BE2C (cell line): ENCODE data around the gene TIGD6.

Experiments
- DNase-seq: peaks from one replicate; pipeline ENCODE4 v3.0.0-alpha.2; 2020
- H3K27me3 ChIP-seq: fragments of 250-450 bp; sonication (Bioruptor Pico); 2 replicates; pipeline ENCODE4 v1.5.1; 2020; ENCODE audit warnings: mild to moderate bottlenecking
- H3K36me3 ChIP-seq: fragments of 250-450 bp; sonication (Bioruptor Pico); 2 replicates; pipeline ENCODE4 v1.5.1; 2020; ENCODE audit warnings: mild to moderate bottlenecking
- H3K4me1 ChIP-seq: fragments of 250-450 bp; sonication (Bioruptor Pico); 2 replicates; pipeline ENCODE4 v1.5.1; 2020
- H3K4me3 ChIP-seq: 2 replicates; pipeline ENCODE4 v1.5.1; 2011; ENCODE audit warnings: low read depth, low read length
- H3K9me3 ChIP-seq: fragments of 250-450 bp; sonication (Bioruptor Pico); 2 replicates; pipeline ENCODE4 v1.5.1; 2020
- CTCF ChIP-seq: IDR thresholded peaks from 2 replicates; pipeline ENCODE4 v1.5.1; 2012; ENCODE audit warnings: mild to moderate bottlenecking, low read depth, low read length

The TIGD6 gene

GRCh38 chr5:149990518-149991376, 9.7 kb downstream of the TIGD6 start:
- H3K4me1 ChIP-seq: peaks cover 10% of the 10 kb centered on the region
- peak; percentile 76 for DNase-seq
- peak; percentile 99 for TF ChIP-seq CTCF
- H3K4me3 ChIP-seq: no peak overlapping the region
- H3K36me3 ChIP-seq: no peaks in the 10 kb centered on the region
- H3K9me3 ChIP-seq: no peaks in the 10 kb centered on the region
- H3K27me3 ChIP-seq: no peaks in the 10 kb centered on the region

DNA sequence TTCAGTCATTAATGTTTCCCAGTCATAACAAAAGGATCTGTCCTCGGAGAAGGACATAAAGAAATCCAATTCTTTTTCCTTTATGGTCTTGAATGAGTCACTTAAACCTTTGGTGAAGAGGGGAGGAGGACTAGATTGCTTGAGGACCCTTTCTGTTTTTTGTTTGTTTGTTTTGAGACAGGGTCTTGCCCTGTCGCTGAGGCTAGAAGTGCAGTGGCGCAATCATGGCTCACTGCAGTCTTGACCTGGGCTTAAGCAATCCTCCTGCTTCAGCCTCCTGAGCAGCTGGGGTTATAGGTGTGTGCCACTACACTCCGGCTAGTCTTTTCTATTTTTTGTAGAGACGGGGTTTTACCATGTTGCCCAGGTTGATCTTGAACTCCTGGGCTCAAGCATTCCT, 12.3 kb downstream of the TIGD6 start:
- no peak for TF ChIP-seq CTCF
- H3K4me1 ChIP-seq: no peaks in the 10 kb centered on the region
- DNase-seq: no peak
- H3K27me3 ChIP-seq: no peaks in the 10 kb centered on the region
- no peak overlapping the region for H3K4me3 ChIP-seq
- H3K9me3 ChIP-seq: no peaks in the 10 kb centered on the region
- H3K36me3 ChIP-seq: no peaks in the 10 kb centered on the region

- Histone ChIP-seq H3K9me3 (no peaks in the 10 kb centered on the region), H3K36me3 (no peaks in the 10 kb centered on the region), H3K4me3 (no peak overlapping the region), H3K27me3 (no peaks in the 10 kb centered on the region), H3K4me1 (no peaks in the 10 kb centered on the region)
- DNase-seq: no peak
- no peak for TF ChIP-seq CTCF
These were observed 17.9 kb downstream of the TIGD6 start for GRCh38 chr5:149982505-149982904.

DNA sequence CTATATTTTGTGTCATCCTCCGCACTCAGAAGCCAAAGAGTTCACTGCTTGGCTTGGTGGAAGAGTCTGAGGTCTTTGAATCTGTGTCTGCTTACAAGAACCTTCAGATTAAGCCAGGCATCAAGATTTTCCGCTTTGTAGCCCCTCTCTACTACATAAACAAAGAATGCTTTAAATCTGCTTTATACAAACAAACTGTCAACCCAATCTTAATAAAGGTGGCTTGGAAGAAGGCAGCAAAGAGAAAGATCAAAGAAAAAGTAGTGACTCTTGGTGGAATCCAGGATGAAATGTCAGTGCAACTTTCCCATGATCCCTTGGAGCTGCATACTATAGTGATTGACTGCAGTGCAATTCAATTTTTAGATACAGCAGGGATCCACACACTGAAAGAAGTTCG, 19.2 kb downstream of the TIGD6 start:
- no peak for TF ChIP-seq CTCF
- no peak overlapping the region for H3K4me3 ChIP-seq
- H3K9me3 ChIP-seq: no peaks in the 10 kb centered on the region
- H3K4me1 ChIP-seq: no peaks in the 10 kb centered on the region
- no peak for DNase-seq
- H3K36me3 ChIP-seq: no peaks in the 10 kb centered on the region
- no peaks in the 10 kb centered on the region for H3K27me3 ChIP-seq

- no peak for DNase-seq
- Histone ChIP-seq H3K9me3 (no peaks in the 10 kb centered on the region), H3K27me3 (no peaks in the 10 kb centered on the region), H3K4me1 (no peaks in the 10 kb centered on the region), H3K36me3 (no peaks in the 10 kb centered on the region), H3K4me3 (no peak overlapping the region)
- TF ChIP-seq CTCF: no peak
These were observed 20.6 kb downstream of the TIGD6 start for GRCh38 chr5:149979896-149980295.

DNA sequence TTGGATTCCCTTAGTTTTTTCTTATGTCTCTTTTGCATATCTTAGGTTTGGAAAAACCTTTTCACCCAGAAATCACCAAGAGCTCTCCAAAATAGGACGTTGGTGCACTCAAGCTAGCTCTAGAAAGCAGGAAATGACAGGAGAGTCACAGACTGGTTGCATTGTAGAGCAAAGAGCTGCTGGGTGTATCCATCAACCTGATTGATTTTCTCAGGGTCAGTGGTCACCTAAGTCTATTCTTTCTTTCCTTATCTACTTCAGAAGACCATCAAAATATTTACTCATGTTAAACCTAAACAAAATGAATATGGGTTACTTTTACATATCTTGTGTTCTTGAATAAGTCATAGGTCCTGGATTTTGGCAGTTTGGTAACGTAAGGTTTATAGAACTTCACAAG, 25.0 kb downstream of the TIGD6 start:
- no peaks in the 10 kb centered on the region for H3K36me3 ChIP-seq
- TF ChIP-seq CTCF: no peak
- DNase-seq: no peak
- no peaks in the 10 kb centered on the region for H3K9me3 ChIP-seq
- H3K4me3 ChIP-seq: no peak overlapping the region
- no peaks in the 10 kb centered on the region for H3K4me1 ChIP-seq
- H3K27me3 ChIP-seq: no peaks in the 10 kb centered on the region
